ENCODE data around the gene DICER1.

- TF ChIP-seq POLR2A (IDR thresholded peaks at IDR 0.05; ENCODE audit: low read depth, low read length) (no peak), TAF1 (IDR thresholded peaks at IDR 0.05; ENCODE audit: low read depth, low read length) (no peak), POLR2AphosphoS5 (IDR thresholded peaks at IDR 0.05; ENCODE audit: low read depth, low read length) (no peak), SPI1 (IDR thresholded peaks at IDR 0.05; ENCODE audit: low read depth, low read length) (no peak), POU2F2 (IDR thresholded peaks at IDR 0.05; ENCODE audit: low read depth, low read length) (no peak), PAX5 (IDR thresholded peaks at IDR 0.05; ENCODE audit: insufficient read depth, low read length, severe bottlenecking) (no peak)
Measured at GRCh38 chr14:95196826-95197545, 39.7 kb upstream of the DICER1 start.

Measured in GM12891 (cell line).